ENCODE data around the gene LPIN1. TPM values are rescaled to one million over a fixed set of nuclear protein-coding genes. Genes with fewer than 3 reads are reported as not detected.

Gene LPIN1
- total RNA-seq, 3 donors from 2014 or later: 29.7 to 38.4 (median 30.4) TPM

GRCh38 chr2:11869391-11869991 lies 123.1 kb downstream of the LPIN1 start:
- Histone ChIP-seq H3K36me3 (ENCODE audit: low read depth) (no peaks in the 10 kb centered on the region), H3K4me3 (no peak overlapping the region), H3K4me1 (ENCODE audit: low read depth) (no peaks in the 10 kb centered on the region), H3K9me3 (no peaks in the 10 kb centered on the region)
- intact Hi-C loops (cut with DNase I, micrococcal nuclease): loop anchor here in 1 of 2 donors (10.0 kb wide), 2 partner anchors 845 to 1135 kb away; partner anchors contain the start of gene TRIB2
- TF ChIP-seq CTCF (IDR thresholded peaks at IDR 0.05): no peak
- no peak for DNase-seq
- no peak for ATAC-seq

GRCh38 chr2:11870064-11870463 lies 123.6 kb downstream of the LPIN1 start:
- H3K9me3 ChIP-seq: no peaks in the 10 kb centered on the region
- no peak for TF ChIP-seq CTCF (IDR thresholded peaks at IDR 0.05)
- DNase-seq (no peak), ATAC-seq (no peak)
- intact Hi-C loops (cut with DNase I, micrococcal nuclease): no loop called here
- no peak overlapping the region for H3K4me3 ChIP-seq
- H3K36me3 ChIP-seq (ENCODE audit: low read depth): no peaks in the 10 kb centered on the region
- no peaks in the 10 kb centered on the region for H3K4me1 ChIP-seq (ENCODE audit: low read depth)

- Histone ChIP-seq H3K9me3 (no peaks in the 10 kb centered on the region), H3K4me3 (no peak overlapping the region), H3K36me3 (ENCODE audit: low read depth) (no peaks in the 10 kb centered on the region), H3K4me1 (ENCODE audit: low read depth) (no peaks in the 10 kb centered on the region)
- intact Hi-C loops (cut with DNase I, micrococcal nuclease): no loop called here
- no peak for TF ChIP-seq CTCF (IDR thresholded peaks at IDR 0.05)
- no peak for DNase-seq
- no peak for ATAC-seq
Measured at GRCh38 chr2:11870584-11870983, 124.2 kb downstream of the LPIN1 start.

GRCh38 chr2:11871421-11871820 lies 125.0 kb downstream of the LPIN1 start:
- ATAC-seq (no peak), DNase-seq (no peak)
- no peaks in the 10 kb centered on the region for H3K36me3 ChIP-seq (ENCODE audit: low read depth)
- no peak overlapping the region for H3K4me3 ChIP-seq
- H3K4me1 ChIP-seq (ENCODE audit: low read depth): no peaks in the 10 kb centered on the region
- H3K9me3 ChIP-seq: no peaks in the 10 kb centered on the region
- TF ChIP-seq CTCF (IDR thresholded peaks at IDR 0.05): no peak
- intact Hi-C loops (cut with DNase I, micrococcal nuclease): no loop called here

- ATAC-seq (no peak), DNase-seq (no peak)
- no peaks in the 10 kb centered on the region for H3K4me1 ChIP-seq (ENCODE audit: low read depth)
- H3K9me3 ChIP-seq: no peaks in the 10 kb centered on the region
- no peak for TF ChIP-seq CTCF (IDR thresholded peaks at IDR 0.05)
- no peaks in the 10 kb centered on the region for H3K36me3 ChIP-seq (ENCODE audit: low read depth)
- intact Hi-C loops (cut with DNase I, micrococcal nuclease): no loop called here
- no peak overlapping the region for H3K4me3 ChIP-seq
Measured at GRCh38 chr2:11872247-11872947, 126.0 kb downstream of the LPIN1 start.

All from mucosa of descending colon (tissue), 3 donors.